Hepatocyte (in vitro differentiated cells): ENCODE data around the gene KCNN1. TPM values are rescaled to one million over a fixed set of nuclear protein-coding genes. Genes with fewer than 3 reads are reported as not detected.
A peak's percentile ranks its signal among the peaks of the same experiment; 100 is the strongest.

ENCODE experiments used
- DNase-seq: peaks from one replicate; pipeline ENCODE4 v3.0.0-alpha.2; 2016; ENCODE audit warnings: low spot score
- H2AFZ ChIP-seq: fragments of 200-600 bp; sonication (generic); 2 replicates; pipeline ENCODE4 v1.6.0; 2016; ENCODE audit warnings: antibody characterized with exemption, mild to moderate bottlenecking
- H3K27ac ChIP-seq: fragments of 200-600 bp; sonication (generic); 2 replicates; pipeline ENCODE4 v1.5.1; 2016; ENCODE audit warnings: mild to moderate bottlenecking
- H3K27me3 ChIP-seq: fragments of 200-600 bp; sonication (generic); 2 replicates; pipeline ENCODE4 v1.6.1; 2016
- H3K36me3 ChIP-seq: fragments of 200-600 bp; sonication (generic); replicated peaks from 2 replicates; pipeline ENCODE4 v1.5.1; 2016; ENCODE audit warnings: low read depth; ENCODE audit not compliant: insufficient read depth
- H3K4me1 ChIP-seq: fragments of 200-600 bp; sonication (generic); 2 replicates; pipeline ENCODE4 v1.5.1; 2016; ENCODE audit warnings: mild to moderate bottlenecking, moderate library complexity; ENCODE audit not compliant: insufficient read depth
- H3K4me2 ChIP-seq: fragments of 200-600 bp; sonication (generic); 2 replicates; pipeline ENCODE4 v1.6.0; 2016
- H3K4me3 ChIP-seq: fragments of 200-600 bp; sonication (generic); 2 replicates; pipeline ENCODE4 v1.5.1; 2016; ENCODE audit warnings: mild to moderate bottlenecking
- H3K79me2 ChIP-seq: fragments of 200-600 bp; sonication (generic); 2 replicates; pipeline ENCODE4 v1.6.0; 2017; ENCODE audit warnings: mild to moderate bottlenecking
- H3K9me2 ChIP-seq: fragments of 200-600 bp; sonication (generic); replicated peaks from 2 replicates; pipeline ENCODE4 v1.6.0; 2017; ENCODE audit warnings: mild to moderate bottlenecking; ENCODE audit not compliant: insufficient read depth
- H3K9me3 ChIP-seq: fragments of 200-600 bp; sonication (generic); 2 replicates; pipeline ENCODE4 v1.5.1; 2016; ENCODE audit warnings: low read depth, mild to moderate bottlenecking
- H4K20me1 ChIP-seq: fragments of 200-600 bp; sonication (generic); 2 replicates; pipeline ENCODE4 v1.6.0; 2016; ENCODE audit warnings: mild to moderate bottlenecking; ENCODE audit not compliant: insufficient read depth, poor library complexity, severe bottlenecking
- CTCF ChIP-seq: fragments of 200-600 bp; sonication (generic); IDR thresholded peaks from 2 replicates; pipeline ENCODE4 v1.5.1; 2016; ENCODE audit warnings: antibody characterized with exemption, mild to moderate bottlenecking; ENCODE audit not compliant: poor library complexity
- EZH2 ChIP-seq: fragments of 200-600 bp; sonication (generic); IDR thresholded peaks from 2 replicates; pipeline ENCODE4 v1.6.1; 2016; ENCODE audit warnings: antibody characterized with exemption, mild to moderate bottlenecking, borderline replicate concordance
- EZH2phosphoT487 ChIP-seq: fragments of 200-600 bp; sonication (generic); IDR thresholded peaks from one replicate; pipeline ENCODE4 v1.6.1; 2018; ENCODE audit warnings: antibody characterized with exemption, mild to moderate bottlenecking, low read depth, moderate library complexity; ENCODE audit not compliant: unreplicated experiment, severe bottlenecking
- WGBS: methylation state at CpG from one replicate; pipeline ENCODE4 v1.1.6; 2016; ENCODE audit warnings: low lambda C conversion rate; ENCODE audit errors: missing lambda C conversion rate; 5-methylcytosine and 5-hydroxymethylcytosine counted together
- polyA plus RNA-seq: library from polyadenylated mRNA; unstranded; fragments of >200 nt; fragmentation: Nextera tagmentation; extraction: Ambion mirVana; gene quantifications from 2 replicates; pipeline ENCODE4 v1.2.1, GENCODE V29; 2016
- total RNA-seq: library from RNA; depleted of rRNA; stranded (reverse); fragments of >200 nt; gene quantifications from 2 replicates; pipeline ENCODE4 v1.2.3, GENCODE V29; 2014

Gene KCNN1
- total and polyA plus RNA-seq, 2 experiments from 2014 or later = 2.4 to 3.2 TPM

GRCh38 chr19:17963936-17964691 lies 2.8 kb upstream of the KCNN1 start:
- TF ChIP-seq EZH2 (no peak), EZH2phosphoT487 (no peak), CTCF (no peak)
- 85% methylated on average over 13 of the region's 13 CpGs for WGBS

GRCh38 chr19:17965370-17966128 lies 1.4 kb upstream of the KCNN1 start:
- TF ChIP-seq CTCF = no peak
- no peak for TF ChIP-seq EZH2
- Histone ChIP-seq H3K4me3 (no peak overlapping the region), H4K20me1 (no peaks in the 10 kb centered on the region), H3K36me3 (no peaks in the 10 kb centered on the region), H3K27ac (peak overlapping the region; percentile 74), H3K9me3 (no peaks in the 10 kb centered on the region), H3K9me2 (no peaks in the 10 kb centered on the region), H3K79me2 (no peaks in the 10 kb centered on the region), H3K27me3 (peaks cover 12% of the 10 kb centered on the region), H2AFZ (no peak overlapping the region), H3K4me1 (peaks cover 5% of the 10 kb centered on the region), H3K4me2 (no peak overlapping the region)
- DNase-seq = peak; percentile 80
- WGBS = 66% methylated on average over 11 of the region's 11 CpGs

More at GRCh38 chr19:17963936-17964691, 2.8 kb upstream of the KCNN1 start:
- Histone ChIP-seq H3K9me3 (no peaks in the 10 kb centered on the region), H3K4me2 (no peak overlapping the region), H3K27ac (no peak overlapping the region), H3K9me2 (no peaks in the 10 kb centered on the region), H3K4me1 (peaks cover 5% of the 10 kb centered on the region), H2AFZ (no peak overlapping the region), H3K79me2 (no peaks in the 10 kb centered on the region), H3K36me3 (no peaks in the 10 kb centered on the region), H3K27me3 (peaks cover 12% of the 10 kb centered on the region), H4K20me1 (no peaks in the 10 kb centered on the region), H3K4me3 (no peak overlapping the region)
- no peak for DNase-seq

GRCh38 chr19:17966129-17966483 lies 801 bp upstream of the KCNN1 start:
- WGBS = 85% methylated on average over 2 of the region's 2 CpGs
- Histone ChIP-seq H3K79me2 (no peaks in the 10 kb centered on the region), H2AFZ (no peak overlapping the region), H4K20me1 (no peaks in the 10 kb centered on the region), H3K4me2 (peak overlapping the region; percentile 83), H3K27me3 (peaks cover 12% of the 10 kb centered on the region), H3K36me3 (no peaks in the 10 kb centered on the region), H3K9me2 (no peaks in the 10 kb centered on the region), H3K4me1 (peaks cover 5% of the 10 kb centered on the region), H3K9me3 (no peaks in the 10 kb centered on the region), H3K4me3 (no peak overlapping the region), H3K27ac (peak overlapping the region; percentile 74)
- no peak for DNase-seq
- TF ChIP-seq EZH2phosphoT487 = no peak
- TF ChIP-seq EZH2 = no peak
- no peak for TF ChIP-seq CTCF
